Sigmoid colon (tissue), 7 donors: Measurements from ENCODE around the gene RPS6KA2. TPM values are rescaled to one million over a fixed set of nuclear protein-coding genes. Genes with fewer than 3 reads are reported as not detected.

Source experiments
- DNase-seq: peaks from one replicate; pipeline ENCODE4 v3.0.0-alpha.2; 2019
- H3K27ac ChIP-seq, 4 donors: fragments of 200-600 bp; sonication (generic); one replicate each; pipeline ENCODE4 v1.5.1; 2016 to 2019; ENCODE audit warnings: mild to moderate bottlenecking in 1 of 4
- H3K27me3 ChIP-seq, 3 donors: fragments of 200-600 bp; sonication (generic); one replicate each; pipeline ENCODE4 v1.5.1; 2019; ENCODE audit warnings: mild to moderate bottlenecking in 1 of 3
- H3K36me3 ChIP-seq, 4 donors: fragments of 200-600 bp; sonication (generic); one replicate each; pipeline ENCODE4 v1.5.1; 2016 to 2019
- H3K4me1 ChIP-seq, 4 donors: fragments of 200-600 bp; sonication (generic); one replicate each; pipeline ENCODE4 v1.5.1; 2017 to 2019
- H3K4me3 ChIP-seq, 4 donors: fragments of 200-600 bp; sonication (generic); one replicate each; pipeline ENCODE4 v1.5.1; 2017 to 2019; ENCODE audit warnings: mild to moderate bottlenecking in 2 of 4, moderate library complexity in 1 of 4
- H3K9me3 ChIP-seq, 4 donors: fragments of 200-600 bp in 3 of 4; sonication (generic) in 3 of 4; one replicate each; pipeline versions ENCODE4 v1.5.1 to v1.6.1; 2013 to 2019
- EP300 ChIP-seq, 4 donors: sonication (generic); formaldehyde crosslinking; IDR thresholded peaks; one replicate each; pipeline ENCODE4 v1.6.1; 2017; ENCODE audit warnings: antibody characterized with exemption in 4 of 4
- POLR2A ChIP-seq, 2 donors: fragments of 450-650 bp; IDR thresholded peaks; one replicate each; pipeline ENCODE4 v1.6.1; 2016; ENCODE audit warnings: antibody characterized with exemption in 2 of 2, mild to moderate bottlenecking in 2 of 2, moderate library complexity in 2 of 2
- POLR2AphosphoS5 ChIP-seq, 4 donors: sonication (generic); formaldehyde crosslinking; IDR thresholded peaks; one replicate each; pipeline ENCODE4 v1.6.1; 2017; ENCODE audit warnings: antibody characterized with exemption in 4 of 4
- WGBS, 2 donors: extraction: QIAGEN DNeasy Blood & Tissue Kit; methylation state at CpG; one replicate each; pipeline ENCODE4 v1.1.7; 2013; 5-methylcytosine and 5-hydroxymethylcytosine counted together
- intact Hi-C: fragments of 100-400 bp; cut with DNase I; formaldehyde crosslinking; loops from one replicate; pipeline ENCODE4 v1.15.1; 2023
- polyA plus RNA-seq, 3 donors: library from polyadenylated mRNA; stranded (reverse); fragments of 200-250 nt; gene quantifications; one replicate each; pipeline ENCODE4 v1.2.3, GENCODE V29; 2013
- total RNA-seq, 4 donors: library from RNA; depleted of rRNA; stranded (reverse); fragments of >200 nt; gene quantifications; one replicate each; pipeline ENCODE4 v1.1.0, GENCODE V29; 2016
- TF ChIP-seq, protein P1 (sequence below), 4 experiments: fragments of 450-650 bp in 3 of 4; fragments of 200-600 bp in 1 of 4; IDR thresholded peaks; one replicate each; pipeline ENCODE4 v1.5.1; 2016 to 2019; ENCODE audit warnings: antibody characterized with exemption in 4 of 4, mild to moderate bottlenecking in 3 of 4, moderate library complexity in 2 of 4
- donor health status: healthy with polysubstance abuse.
- donor health status: Bipolar disorder and iron deficiency.
- donor health status: healthy.

RPS6KA2 gene
- total and polyA plus RNA-seq, 7 donors = 6.5 to 44.7 (median 27.8) TPM

DNA sequence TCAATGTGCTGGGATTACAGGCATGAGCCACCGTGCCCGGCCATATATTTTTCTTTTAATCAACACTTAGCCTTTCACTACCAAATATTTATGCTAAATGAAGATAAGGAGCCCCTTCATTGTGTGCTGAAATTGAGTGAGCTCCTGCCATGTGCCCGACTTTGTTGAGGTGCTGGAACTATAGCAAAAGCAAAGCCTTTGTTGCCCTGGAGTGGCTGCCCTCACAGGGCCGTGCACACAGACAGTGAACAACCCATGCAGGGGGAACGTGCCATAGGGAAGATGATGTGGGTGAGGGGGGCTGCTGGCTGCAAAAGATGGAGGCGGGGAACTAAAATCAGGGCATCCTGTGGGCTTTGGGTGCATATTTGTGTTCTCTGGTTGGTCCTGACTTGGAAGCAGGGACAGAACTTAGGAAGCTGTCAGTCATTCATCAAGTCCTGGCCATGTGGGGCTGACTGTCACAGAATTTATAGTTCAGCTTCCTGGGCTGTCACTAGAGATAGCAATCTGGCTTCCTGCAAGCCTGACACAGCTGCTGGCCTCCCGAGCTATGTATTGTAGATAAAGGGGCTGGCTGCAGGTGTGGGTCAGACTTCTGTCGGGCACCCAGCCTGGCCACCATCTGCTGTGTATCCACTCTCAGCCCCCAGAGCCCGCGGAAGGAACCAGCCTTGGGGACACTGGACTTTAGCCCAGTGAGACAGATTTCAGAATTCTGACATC, 187.5 kb downstream of the RPS6KA2 start:
- 49 to 73% methylated on average over 10 of the region's 10 CpGs for WGBS, 2 donors
- Histone ChIP-seq H3K36me3 (peaks cover 0 to 11% (median 0%) of the 10 kb centered on the region in 4 donors), H3K27ac (no peak overlapping the region), H3K27me3 (no peaks in the 10 kb centered on the region), H3K9me3 (no peaks in the 10 kb centered on the region), H3K4me1 (no peaks in the 10 kb centered on the region), H3K4me3 (no peak overlapping the region)
- intact Hi-C loops = no loop called here
- no peak for DNase-seq
- TF ChIP-seq POLR2AphosphoS5 (IDR thresholded peaks at IDR 0.05) (no peak), POLR2A (IDR thresholded peaks at IDR 0.05) (no peak), EP300 (IDR thresholded peaks at IDR 0.05) (no peak)
- TF ChIP-seq, protein P1, sequence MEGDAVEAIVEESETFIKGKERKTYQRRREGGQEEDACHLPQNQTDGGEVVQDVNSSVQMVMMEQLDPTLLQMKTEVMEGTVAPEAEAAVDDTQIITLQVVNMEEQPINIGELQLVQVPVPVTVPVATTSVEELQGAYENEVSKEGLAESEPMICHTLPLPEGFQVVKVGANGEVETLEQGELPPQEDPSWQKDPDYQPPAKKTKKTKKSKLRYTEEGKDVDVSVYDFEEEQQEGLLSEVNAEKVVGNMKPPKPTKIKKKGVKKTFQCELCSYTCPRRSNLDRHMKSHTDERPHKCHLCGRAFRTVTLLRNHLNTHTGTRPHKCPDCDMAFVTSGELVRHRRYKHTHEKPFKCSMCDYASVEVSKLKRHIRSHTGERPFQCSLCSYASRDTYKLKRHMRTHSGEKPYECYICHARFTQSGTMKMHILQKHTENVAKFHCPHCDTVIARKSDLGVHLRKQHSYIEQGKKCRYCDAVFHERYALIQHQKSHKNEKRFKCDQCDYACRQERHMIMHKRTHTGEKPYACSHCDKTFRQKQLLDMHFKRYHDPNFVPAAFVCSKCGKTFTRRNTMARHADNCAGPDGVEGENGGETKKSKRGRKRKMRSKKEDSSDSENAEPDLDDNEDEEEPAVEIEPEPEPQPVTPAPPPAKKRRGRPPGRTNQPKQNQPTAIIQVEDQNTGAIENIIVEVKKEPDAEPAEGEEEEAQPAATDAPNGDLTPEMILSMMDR (IDR thresholded peaks at IDR 0.05) = no peak

DNA sequence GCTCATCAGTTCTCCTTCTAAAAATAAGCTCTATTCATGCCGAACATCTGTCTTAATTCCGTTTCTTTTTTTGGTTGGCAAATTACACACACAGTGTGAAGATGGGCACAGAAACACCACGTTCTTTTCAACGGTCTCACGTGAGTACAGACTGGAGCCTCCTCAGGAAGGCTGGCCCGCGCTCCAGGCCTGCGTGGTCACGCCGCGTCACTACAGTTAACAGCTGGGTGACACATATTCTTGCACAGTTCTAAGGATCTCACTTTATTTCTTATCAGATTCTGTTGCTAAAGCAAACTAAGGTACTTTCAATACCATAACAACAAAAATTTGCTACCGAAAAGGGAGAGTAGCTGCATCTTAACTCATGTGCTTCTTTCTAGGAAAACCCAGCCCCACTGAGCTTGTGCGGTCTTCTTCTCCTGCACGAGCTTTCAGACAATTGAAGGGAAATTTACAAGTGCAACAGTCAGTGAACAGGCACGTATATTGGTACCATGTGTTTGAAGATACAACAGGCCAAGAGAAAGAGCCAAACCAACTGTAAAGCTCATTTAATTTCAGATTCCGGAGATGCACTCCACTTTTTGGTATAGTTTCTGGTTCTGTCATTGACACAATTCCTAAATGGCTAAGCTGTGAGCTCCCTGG, 188.7 kb downstream of the RPS6KA2 start:
- H3K9me3 ChIP-seq = no peaks in the 10 kb centered on the region
- intact Hi-C loops = no loop called here
- no peaks in the 10 kb centered on the region for H3K4me1 ChIP-seq
- peaks cover 0 to 11% (median 0%) of the 10 kb centered on the region in 4 donors for H3K36me3 ChIP-seq
- no peak for TF ChIP-seq POLR2AphosphoS5 (IDR thresholded peaks at IDR 0.05)
- TF ChIP-seq EP300 (IDR thresholded peaks at IDR 0.05) = no peak
- TF ChIP-seq POLR2A (IDR thresholded peaks at IDR 0.05) = no peak
- TF ChIP-seq, protein P1 (IDR thresholded peaks at IDR 0.05) = no peak
- no peak overlapping the region for H3K27ac ChIP-seq
- WGBS, 2 donors = 78 to 95% methylated on average over 16 of the region's 16 CpGs
- DNase-seq = no peak
- no peak overlapping the region for H3K4me3 ChIP-seq
- no peaks in the 10 kb centered on the region for H3K27me3 ChIP-seq

DNA sequence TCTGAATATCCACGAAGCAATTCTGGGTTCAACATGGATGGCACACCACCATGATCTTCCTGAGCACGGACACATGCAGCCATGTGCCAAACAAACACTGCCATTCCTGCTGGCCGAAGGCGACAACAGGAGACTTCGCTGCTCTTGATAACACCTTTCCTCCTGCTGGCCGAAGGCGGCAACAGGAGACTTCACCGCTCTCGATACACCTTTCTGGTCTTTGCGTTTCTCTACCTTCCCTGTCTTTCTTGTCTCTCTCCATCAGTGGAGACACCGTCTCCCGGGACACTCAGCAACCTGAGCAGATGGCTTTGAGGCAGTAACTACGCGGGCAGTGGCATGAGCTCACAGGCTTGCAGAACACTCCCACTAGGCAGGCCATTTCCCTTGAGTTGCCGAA, 189.4 kb downstream of the RPS6KA2 start:
- intact Hi-C loops = no loop called here
- WGBS, 2 donors = 92 to 93% methylated on average over 15 of the region's 15 CpGs
- no peak for DNase-seq
- H3K4me1 ChIP-seq = no peaks in the 10 kb centered on the region
- no peaks in the 10 kb centered on the region for H3K9me3 ChIP-seq
- TF ChIP-seq POLR2A (IDR thresholded peaks at IDR 0.05) (no peak), EP300 (IDR thresholded peaks at IDR 0.05) (no peak), POLR2AphosphoS5 (IDR thresholded peaks at IDR 0.05) (no peak)
- TF ChIP-seq, protein P1 (IDR thresholded peaks at IDR 0.05) = no peak
- peaks cover 0 to 11% (median 0%) of the 10 kb centered on the region in 4 donors for H3K36me3 ChIP-seq
- H3K27me3 ChIP-seq = no peaks in the 10 kb centered on the region
- no peak overlapping the region for H3K4me3 ChIP-seq
- no peak overlapping the region for H3K27ac ChIP-seq

DNA sequence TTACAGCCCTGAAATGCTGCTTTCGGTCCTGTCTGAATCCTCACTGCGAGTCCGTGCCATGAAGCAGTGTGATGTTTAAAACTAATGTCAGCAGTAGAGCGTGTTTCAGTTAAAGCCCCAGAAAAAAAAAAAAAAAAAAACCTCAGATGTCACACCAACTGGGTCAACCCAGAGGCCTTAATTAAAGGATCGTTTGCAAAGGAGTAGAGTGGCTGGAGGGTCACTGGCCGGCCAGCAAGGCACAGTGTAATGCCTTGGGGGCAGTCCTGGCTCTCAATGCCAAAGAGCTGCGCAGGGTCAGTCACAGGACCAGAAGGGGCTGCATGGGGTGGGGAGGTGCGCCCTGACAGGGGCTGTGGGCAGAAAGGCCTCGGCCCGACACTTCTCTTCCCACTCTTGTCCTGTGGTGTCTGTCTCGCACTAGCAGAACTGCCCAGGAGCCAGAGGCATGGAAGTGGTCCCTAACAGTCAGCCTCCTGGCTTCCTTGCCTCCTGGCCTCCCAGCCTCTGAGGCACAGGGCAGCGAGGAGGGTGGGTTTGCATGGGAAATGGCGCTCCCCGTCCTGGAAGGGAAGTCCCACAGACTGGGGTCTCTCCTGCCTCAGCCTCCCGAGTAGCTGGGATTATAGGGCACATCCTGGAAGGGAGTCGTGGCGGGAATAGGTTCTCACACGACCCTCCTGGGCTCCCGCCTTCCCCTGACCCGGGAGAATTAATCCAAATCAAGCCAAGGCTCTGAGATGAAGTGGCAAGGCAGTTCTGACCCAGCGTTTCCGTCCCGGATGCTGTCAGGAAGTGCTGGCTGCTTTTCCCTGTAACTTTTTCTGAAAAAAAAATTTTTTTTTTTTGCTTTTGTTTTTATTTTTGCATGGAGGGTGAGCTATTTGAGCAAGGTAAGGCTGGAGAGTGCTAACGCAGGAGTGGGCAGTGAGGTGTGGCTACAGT, 190.6 kb downstream of the RPS6KA2 start:
- H3K4me3 ChIP-seq = no peak overlapping the region
- DNase-seq = no peak
- H3K4me1 ChIP-seq = no peaks in the 10 kb centered on the region
- intact Hi-C loops = no loop called here
- H3K9me3 ChIP-seq = no peaks in the 10 kb centered on the region
- no peak overlapping the region for H3K27ac ChIP-seq
- no peaks in the 10 kb centered on the region for H3K27me3 ChIP-seq
- 89 to 93% methylated on average over 24 of the region's 24 CpGs for WGBS, 2 donors
- TF ChIP-seq POLR2AphosphoS5 (IDR thresholded peaks at IDR 0.05) = no peak
- TF ChIP-seq, protein P1 (IDR thresholded peaks at IDR 0.05) = no peak
- no peak for TF ChIP-seq POLR2A (IDR thresholded peaks at IDR 0.05)
- TF ChIP-seq EP300 (IDR thresholded peaks at IDR 0.05) = no peak
- peaks cover 0 to 21% (median 2%) of the 10 kb centered on the region in 4 donors for H3K36me3 ChIP-seq
